ENCODE results near the gene CAVIN4.

The CAVIN4 gene, protein sequence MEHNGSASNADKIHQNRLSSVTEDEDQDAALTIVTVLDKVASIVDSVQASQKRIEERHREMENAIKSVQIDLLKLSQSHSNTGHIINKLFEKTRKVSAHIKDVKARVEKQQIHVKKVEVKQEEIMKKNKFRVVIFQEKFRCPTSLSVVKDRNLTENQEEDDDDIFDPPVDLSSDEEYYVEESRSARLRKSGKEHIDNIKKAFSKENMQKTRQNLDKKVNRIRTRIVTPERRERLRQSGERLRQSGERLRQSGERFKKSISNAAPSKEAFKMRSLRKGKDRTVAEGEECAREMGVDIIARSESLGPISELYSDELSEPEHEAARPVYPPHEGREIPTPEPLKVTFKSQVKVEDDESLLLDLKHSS

DNA sequence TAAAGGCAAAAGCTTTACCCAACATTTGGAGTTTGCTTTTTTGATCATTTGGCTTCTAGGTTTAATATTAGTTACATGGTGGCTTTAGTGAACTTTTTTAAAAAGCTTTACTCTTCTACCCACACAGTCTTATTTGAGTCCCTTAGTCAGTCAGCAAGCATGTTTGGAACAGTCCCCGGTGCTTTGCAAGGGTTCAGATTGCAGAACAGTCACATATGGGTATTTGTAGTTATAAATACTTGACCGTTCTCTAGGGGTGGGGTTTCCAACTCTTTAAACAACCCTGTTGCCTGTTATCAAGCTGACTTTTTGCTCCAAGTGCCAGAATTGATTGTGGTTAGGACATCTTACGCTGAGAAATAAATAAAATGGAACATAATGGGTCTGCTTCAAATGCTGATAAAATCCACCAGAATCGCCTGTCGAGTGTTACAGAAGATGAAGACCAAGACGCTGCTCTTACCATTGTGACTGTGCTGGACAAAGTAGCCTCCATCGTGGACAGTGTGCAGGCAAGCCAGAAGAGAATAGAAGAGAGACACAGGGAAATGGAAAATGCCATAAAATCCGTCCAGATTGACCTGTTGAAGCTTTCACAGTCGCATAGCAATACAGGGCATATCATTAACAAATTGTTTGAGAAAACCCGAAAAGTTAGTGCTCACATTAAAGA lies at the start of gene CAVIN4:
TSS of gene CAVIN4 (plus strand) at position 304 of the 673 bp plus-strand sequence. CDS start at position 369, 65 bp downstream.
- DNase-seq = no peak

DNA sequence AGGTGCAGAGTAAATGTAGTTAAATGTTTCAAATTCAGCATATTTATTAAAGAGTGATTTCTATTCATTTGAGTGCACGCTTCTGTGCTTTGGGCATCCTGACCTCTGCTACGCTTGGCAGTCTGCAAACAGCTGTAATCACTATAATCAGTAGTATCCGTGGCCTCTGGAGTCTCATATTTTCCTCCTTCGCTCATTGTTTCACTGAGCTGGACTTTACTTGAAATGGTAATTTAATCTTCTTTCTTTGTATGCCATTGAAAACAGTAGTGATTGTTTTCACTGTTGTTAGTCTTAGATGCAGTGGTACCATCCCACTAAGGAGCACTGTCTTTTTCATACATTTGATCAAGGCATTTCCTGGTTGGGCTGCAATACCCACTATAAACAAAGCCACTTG lies 43.5 kb upstream of the CAVIN4 start:
- peak in 1 of 2 experiments; percentile 7 for DNase-seq

DNA sequence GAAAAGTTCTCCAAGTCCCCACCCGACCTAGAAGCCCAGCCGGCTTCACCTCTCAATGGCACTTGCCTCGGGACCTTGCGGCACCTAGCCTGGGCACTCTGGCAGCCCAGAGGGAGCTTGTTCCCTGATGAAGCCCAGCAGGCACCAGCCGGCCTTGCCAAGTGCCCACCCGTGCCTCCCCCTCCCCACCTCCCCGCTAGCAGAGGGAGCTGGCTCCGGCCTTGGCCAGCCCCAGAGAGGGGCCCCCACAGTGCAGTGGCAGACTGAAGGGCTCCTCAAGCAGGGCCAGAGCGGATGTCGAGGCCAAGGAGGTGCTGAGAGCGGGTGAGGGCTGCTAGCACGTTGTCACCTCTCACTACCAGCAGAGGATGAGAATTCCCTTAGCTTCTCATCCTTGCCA lies 37.6 kb upstream of the CAVIN4 start:
- DNase-seq = no peak

DNA sequence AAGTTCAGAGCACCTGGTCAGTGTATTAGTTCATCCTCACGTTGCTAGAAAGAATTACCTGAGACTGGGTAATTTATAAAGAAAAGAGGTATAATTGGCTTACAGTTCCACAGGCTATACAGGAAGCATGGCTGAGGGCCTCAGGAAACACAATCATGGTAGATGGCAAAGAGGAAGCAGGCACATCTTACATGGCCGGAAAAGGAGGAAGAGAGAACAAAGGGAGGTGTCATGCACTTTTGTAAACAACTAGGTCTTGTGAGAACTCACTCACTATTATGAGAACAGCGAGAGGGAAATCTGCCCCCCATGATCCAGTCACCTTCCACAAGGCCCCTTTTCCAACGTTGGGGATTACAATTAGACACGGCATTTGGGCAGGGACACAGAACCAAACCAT lies 28.8 kb upstream of the CAVIN4 start:
- no peak for DNase-seq

DNA sequence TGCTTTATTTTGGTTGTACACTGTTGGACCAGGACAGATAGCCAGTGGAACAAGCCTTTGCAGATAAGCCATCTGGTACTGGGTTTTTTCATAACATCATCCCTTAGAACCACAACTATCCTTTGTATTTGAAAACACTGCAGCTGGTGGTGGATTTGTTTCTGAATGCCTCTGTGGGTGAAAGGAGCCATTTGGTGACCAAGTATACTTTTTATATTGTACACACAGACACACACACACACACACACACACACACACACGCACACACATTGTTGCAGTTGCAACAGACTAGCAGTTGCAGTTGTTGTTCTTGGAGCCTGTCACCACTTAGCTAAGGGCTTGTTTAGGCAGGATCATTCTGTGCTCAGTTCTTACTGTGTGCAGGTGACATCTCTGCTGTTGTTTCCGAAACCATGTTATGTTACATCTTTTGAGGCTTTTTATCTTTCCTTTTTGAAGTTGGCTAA lies 22.9 kb upstream of the CAVIN4 start:
- DNase-seq = no peak

DNA sequence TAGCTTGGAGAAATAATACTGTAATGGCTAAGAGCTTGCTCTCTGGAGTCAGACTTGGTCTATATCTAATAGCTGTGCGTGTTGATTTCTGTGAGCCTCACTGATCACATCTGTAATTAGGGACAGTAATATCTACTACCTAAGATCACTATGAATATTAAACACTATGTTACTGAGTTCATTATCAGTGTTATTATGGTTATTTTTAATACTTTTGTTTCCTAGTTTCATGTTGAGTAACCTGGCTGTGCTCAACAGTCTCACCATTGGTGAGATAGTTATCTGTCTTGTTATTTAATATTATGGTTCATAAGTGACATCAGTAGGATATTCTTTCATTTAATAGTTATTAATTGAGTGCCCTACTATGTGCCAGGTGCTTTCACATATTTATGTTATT lies 22.4 kb upstream of the CAVIN4 start:
- DNase-seq = no peak

DNA sequence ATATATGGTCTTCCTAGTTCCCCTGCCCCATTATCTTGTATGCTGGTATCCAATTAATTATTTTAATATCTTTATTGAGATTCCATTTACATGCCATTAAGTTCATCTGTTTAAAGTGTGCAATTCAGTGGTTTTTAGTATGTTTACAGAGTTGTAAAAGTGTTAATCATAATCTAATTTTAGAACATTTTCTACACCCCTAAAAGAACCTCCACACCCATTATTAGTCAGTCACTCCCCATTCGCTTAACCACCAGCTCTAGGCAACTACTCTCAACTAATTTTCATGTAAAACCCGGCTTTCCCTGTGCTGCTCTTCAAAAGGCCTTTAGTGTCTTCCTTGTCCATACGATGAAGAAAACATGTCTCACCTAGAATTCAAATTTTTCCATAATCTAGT lies 20.8 kb upstream of the CAVIN4 start:
- no peak for DNase-seq

DNA sequence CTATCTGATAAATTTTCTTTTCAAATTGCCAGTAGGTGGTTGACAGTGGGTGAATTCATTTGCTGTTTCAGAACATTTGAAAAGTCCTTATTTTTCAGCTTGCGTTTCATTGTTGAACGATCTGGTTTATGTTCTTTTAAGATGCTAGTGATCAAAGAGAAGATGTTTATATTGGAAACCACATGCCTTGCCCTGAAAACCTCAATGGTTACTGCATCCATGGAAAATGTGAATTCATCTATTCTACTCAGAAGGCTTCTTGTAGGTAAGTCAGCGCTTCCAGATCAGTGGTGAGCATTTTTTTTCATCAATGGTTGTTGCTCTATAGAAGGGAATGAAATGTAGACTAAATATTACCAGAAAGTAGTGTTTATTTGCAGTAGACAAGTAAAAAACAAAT lies 16.6 kb upstream of the CAVIN4 start:
- DNase-seq = no peak

DNA sequence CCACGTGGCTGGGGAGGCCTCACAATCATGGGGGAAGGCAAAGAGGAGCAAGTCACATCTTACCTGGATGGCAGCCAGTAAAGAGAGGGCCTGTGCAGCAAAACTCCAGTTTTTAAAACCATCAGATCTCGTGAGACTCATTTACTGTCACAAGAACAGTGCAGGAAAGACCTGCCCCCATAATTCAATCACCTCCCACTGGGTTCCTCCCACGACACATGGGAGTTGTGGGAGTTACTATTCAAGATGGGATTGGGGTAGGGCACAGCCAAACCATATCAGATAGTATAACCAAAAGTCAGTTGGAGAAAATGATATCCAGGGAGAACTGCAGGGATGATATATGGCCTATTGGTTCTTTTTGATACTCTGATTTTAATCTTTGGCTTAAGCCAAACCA lies 10.0 kb upstream of the CAVIN4 start:
- DNase-seq = no peak

DNA sequence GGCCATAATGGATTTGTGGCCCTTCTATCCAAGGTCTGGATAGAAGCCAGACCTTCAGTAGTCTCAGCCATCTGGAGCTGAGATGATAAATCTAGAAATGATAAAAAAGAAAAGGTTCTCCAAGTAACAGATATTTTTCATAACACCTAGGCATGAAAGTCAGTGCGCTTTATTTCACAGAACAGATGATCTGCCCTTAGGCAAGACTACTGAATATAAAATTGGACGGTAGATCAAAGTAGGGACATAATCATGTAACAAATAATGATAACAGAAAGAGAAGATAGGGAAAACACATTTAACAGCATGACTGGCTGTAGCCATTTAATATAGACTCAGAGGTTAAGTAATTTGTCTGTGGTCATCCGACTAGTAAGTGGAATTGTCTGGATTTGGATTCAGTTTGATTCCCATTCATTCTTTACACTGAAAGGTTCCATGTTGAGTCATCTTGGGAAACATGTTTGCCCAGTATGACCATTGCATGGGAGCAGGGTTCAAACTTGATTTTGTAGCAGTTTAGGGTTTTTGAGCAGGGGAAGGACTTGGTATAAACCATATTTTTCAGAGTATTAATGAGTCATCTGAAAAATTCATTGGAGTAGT lies 4.1 kb upstream of the CAVIN4 start:
- no peak for DNase-seq

DNA sequence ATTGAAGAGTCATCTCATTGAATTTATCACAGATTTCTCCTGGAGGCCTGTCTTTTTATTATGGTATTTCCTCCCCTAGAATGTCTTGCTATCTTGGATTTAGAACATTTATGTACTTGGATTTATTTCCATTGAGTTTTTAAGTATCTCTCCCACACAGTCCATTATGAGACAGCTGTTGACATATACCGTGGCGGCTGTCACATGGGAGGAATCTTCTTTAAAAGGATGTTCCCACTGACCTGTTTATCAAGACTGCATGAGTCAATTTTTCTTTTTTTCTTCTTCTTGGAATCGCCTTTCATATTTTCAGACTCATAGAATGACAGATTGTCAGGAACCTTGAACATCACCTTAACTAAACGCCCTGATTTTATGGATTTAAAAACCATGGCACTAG lies 2.9 kb upstream of the CAVIN4 start:
- DNase-seq = no peak

DNA sequence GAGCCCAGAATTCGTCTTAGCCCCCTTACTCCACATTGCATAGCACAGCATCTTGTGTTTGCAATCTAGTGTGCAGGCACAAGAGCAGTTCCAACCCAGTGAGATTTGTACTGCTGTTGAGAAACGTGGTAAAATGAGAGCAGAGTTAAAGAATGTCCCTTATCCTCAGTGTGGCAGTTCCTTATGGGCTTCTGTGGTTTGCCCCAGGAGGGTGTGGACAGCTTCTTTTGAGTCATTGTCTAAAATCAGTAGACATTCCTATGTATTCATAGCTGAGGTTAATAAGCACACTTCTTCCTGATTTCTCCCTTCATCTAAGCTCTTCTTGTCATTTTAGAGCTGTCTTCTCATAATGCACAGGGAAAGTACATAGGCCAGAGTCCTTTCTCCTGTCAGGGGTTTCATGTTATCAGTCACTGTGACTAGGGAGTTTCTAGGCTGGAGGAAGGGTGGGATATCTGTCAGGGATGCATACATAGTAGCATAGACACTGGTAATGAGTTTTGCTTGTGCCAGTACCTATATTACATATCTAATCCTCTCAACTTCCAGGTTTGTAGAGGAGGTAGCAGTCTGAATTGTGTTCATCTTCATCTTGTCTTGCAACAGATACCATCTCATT lies 2.0 kb upstream of the CAVIN4 start:
- DNase-seq = no peak

DNA sequence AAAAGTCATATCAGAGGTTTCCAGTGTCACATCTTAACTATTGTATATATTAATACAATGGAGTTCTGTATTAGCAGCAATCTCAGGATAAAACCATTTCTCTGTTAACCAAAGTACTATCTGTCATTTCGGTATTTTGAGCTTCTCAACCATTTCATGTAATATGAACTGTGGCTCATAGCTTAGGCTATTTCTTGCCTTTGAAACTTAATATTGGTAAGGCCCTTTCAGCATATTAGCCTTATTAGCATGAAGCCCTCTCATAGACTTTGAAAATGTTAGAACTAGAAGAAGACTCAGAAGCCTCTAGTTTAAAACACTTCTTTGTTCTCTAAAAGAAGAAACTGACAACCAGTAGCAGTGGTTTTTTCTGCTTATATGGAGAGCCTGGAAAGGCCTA lies 731 bp downstream of the CAVIN4 start:
- no peak for DNase-seq

DNA sequence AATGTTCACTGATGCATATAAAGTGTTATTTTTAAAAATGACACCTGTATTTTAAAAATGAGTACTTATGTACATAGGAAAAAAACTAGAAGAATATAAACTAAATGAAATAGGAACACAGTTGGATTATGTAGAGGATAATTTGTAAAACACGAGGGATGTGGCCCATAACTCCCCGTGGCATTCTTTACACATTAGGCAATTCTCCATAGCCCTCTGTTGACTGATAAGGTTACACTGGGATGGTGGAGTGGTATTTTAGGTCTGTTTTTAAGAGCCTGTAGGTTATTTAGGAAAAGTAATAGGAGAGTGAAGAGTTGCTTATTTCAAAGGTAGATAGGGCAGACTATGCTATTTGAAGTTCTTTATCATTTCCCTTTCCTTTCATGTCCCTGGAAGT lies 1.8 kb downstream of the CAVIN4 start:
- DNase-seq = no peak

DNA sequence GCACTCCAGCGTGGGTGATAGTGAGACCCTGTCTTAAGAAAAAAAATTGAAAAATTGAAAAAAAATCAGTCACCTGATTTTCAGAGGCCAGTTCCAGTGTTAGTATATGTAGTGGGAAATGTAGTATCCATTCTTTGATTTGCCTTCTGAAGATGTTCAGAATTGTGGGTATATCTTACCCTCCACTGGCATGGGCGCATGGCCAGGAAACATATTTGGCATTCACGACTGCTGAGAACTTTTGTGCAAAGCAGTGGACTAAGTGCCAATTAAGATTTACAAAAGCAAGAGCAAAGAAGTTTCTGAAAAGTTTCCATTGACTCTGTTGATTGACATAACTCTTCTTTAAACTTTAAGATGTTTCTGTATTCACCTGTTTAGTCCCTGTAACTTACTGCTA lies 2.4 kb downstream of the CAVIN4 start:
- no peak for DNase-seq

DNA sequence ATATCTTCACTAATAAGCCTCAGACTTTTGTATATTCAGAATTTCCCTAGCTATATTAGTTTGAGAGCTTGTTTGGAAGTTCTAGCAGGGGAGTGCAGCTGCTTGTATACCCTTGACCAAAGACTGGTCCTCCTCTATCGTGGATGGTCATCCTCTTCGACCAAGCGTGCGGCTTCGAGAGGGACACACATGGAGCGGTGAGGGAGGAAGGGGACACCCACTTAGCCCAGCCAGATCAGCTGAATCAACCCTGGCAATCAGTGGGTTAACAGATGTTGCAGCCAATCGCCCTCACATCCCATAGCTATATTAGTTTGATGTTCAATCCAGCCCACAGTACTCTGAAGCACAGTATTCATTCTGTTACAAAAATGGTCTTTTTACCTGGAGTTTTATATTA lies 3.2 kb downstream of the CAVIN4 start:
- no peak for DNase-seq

DNA sequence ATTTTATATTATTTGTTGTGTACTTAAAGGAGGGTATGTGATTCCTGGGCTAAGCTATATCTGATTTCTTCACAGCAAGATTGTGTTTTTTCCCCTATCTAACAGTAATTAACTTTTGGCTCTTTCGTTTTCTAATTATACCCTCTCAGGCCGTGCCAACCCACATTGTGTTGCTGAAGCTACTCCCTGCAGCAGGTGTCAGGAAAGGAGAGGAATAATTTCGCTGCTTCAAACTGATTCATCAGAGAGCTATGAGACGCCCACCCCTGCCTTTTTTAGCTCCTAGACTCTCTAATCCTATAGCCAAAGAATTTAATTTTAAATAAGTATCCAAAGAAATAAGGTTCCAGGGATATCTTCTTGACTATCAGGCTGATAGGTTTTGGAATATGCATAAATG lies 3.8 kb downstream of the CAVIN4 start:
- no peak for DNase-seq

DNA sequence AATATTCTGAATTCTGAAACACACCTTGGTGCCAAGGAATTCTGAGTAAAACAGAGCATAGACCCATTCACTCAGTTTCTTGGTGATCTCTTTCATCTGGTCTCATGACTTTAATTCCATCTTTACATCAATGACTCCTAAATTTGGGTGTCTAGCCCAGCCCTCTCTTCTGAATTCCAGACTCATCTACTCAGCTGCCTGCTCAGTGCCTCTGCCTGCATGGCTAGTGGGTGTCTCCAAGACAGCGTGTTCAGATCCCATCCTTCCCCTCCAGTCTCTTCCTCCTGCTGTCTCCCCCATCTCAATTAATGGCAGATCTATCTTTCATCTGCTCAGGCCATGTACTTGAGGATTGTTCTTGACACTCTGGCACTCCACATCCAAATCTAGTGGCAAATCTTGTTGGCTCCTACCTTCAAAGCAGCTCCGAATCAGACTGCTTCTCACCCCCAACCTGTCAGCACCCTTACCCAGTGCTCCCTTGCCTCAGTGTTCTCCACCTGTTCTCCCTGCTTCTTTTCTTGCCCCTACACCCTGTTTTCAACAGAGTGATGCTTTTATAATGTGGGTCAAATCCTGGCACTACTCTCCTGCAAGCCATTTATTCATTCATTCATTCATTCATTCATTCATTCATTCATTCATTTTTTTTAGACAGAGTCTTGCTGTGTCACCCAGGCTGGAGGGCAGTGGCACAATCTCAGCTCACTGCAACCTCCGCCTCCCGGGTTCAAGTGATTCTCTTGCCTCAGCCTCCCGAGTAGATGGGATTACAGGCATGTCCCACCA lies 5.3 kb downstream of the CAVIN4 start:
- no peak for DNase-seq

DNA sequence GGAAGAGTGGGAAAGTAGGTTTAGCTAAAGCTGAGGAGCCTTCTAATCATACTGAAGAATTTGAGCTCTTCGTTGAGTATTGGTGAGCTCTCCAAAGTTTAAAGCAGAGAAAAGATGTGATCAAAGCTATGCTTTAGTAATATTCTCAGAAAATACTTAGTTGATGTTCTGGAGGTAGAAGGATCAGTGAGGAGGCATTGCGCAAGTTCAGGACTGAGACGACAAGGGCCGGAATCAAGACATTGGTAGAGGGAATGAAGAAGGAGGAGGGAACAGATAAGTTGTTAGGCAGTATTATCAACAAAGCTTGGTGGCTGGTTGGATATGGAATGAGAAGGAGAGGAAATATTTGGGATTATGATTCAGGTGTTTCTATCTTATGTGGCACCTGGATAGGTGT lies 7.1 kb downstream of the CAVIN4 start:
- no peak for DNase-seq

DNA sequence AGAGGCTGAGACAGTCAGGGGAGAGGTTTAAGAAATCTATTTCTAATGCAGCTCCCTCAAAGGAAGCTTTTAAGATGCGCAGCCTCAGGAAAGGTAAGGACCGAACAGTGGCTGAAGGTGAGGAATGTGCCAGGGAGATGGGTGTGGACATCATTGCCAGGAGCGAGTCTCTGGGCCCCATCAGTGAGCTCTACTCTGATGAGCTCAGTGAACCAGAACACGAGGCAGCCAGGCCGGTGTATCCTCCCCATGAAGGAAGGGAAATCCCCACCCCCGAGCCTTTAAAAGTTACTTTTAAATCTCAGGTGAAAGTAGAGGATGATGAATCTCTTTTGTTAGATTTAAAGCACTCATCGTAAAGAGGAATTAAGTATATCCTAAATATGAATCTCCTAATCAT lies 8.2 kb downstream of the CAVIN4 start:
- no peak for DNase-seq

DNA sequence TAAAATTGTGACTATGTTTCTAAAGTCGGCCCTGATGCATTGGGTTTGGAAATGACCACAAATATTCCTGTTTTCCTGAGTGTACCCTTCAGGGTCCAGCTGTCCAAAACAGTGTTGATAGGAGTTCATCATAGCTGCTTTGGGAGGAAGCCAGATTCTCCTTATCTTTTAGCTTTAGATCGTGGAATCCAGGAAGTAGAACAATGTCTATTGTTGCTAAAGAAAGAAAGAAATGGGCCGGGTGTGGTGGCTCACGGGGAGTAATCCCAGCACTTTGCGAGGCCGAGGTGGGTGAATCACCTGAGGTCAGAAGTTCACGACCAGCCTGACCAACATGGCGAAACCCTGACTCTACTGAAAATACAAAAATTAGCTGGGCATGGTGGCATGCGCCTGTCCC lies 9.5 kb downstream of the CAVIN4 start:
- DNase-seq = no peak

DNA sequence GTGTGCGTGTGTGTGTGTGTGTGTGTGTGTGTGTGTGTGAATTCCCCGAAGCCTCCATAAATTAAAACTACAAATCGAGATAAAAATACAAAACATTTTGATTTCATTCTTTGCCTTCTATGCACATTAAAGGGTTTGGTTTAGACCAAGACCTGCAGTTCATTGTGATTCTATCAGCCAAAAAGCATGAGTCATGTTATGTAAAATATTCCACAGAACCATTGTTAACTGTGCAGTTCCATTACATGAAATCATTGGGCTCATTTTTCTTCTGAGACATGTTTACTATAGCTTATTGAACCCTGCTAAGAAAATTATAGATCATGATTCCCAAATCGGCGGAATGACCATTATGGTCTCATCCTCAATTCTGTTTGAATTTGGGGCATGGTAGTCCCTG lies 11.7 kb downstream of the CAVIN4 start:
- no peak for DNase-seq

DNA sequence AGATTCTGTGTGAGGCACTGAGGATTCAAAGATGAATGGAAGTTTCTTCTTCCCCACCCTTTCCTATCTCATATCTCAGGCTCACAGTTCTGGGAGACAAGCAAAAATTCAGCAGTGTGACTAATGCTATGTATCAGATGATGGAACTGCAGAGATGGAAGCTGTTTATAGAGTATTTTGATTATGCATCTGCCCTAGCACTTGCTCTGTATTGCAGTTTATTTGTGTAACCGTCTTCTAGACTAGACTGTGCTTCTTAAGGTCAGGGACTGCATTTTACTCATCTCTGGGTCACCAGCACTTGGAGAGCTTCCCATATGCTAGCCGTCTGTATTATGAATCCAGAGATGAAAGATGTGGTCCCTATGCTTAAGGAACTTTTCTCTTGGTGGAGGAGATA lies 12.6 kb downstream of the CAVIN4 start:
- no peak for DNase-seq

Measured in NCI-H1930 (cell line).